SK-N-SH (cell line): ENCODE results near the gene SEC62. TPM values are rescaled to one million over a fixed set of nuclear protein-coding genes. Genes with fewer than 3 reads are reported as not detected.

Experiments used
- CTCF ChIA-PET: fragments of 300-600, 350-600 bp; formaldehyde crosslinking; extraction: SDS; loops from one replicate; lab custom pipeline; 2021; lab: Yijun Ruan, JAX
- POLR2A ChIA-PET: fragments of 350-600 bp; sonication (Branson Sonifier 250); formaldehyde crosslinking; extraction: SDS; loops from one replicate; lab custom pipeline; 2020; ENCODE audit warnings: antibody characterized with exemption, inconsistent platforms; lab: Yijun Ruan, JAX
- DNase-seq: peaks from one replicate; pipeline ENCODE4 v3.0.0; 2012
- H2AFZ ChIP-seq: fragments of 200-600 bp; sonication (generic); 2 replicates; pipeline ENCODE4 v1.8.1; 2016; ENCODE audit warnings: antibody characterized with exemption, mild to moderate bottlenecking, low read depth
- H3F3A ChIP-seq: fragments of 200-600 bp; sonication (generic); replicated peaks from 2 replicates; pipeline ENCODE3; 2016; ENCODE audit warnings: antibody characterized with exemption, mild to moderate bottlenecking; ENCODE audit not compliant: insufficient read depth
- H3K27ac ChIP-seq, 2 experiments: fragments of 200-500 bp in 1 of 2; fragments of 200-600 bp in 1 of 2; sonication (Bioruptor generic) in 1 of 2; sonication (generic), shearing (Covaris generic) in 1 of 2; 2 replicates each; pipeline versions ENCODE4 v1.5.1 to v1.6.1; 2014 to 2016; ENCODE audit warnings: low read depth in 2 of 2, inconsistent platforms in 1 of 2, low read length in 1 of 2, mild to moderate bottlenecking in 1 of 2, mixed read lengths in 1 of 2
- H3K27me3 ChIP-seq: fragments of 200-600 bp; sonication (generic), shearing (Covaris generic); 2 replicates; pipeline ENCODE4 v1.6.1; 2016; ENCODE audit warnings: mixed run types; ENCODE audit not compliant: insufficient read depth
- H3K36me3 ChIP-seq, 2 experiments: fragments of 200-500 bp in 1 of 2; fragments of 200-600 bp in 1 of 2; sonication (Bioruptor generic) in 1 of 2; sonication (generic) in 1 of 2; replicated peaks in 1 of 2; 2 replicates each; pipeline versions ENCODE3 to v1.5.1; 2014 to 2016; ENCODE audit warnings: low read length in 1 of 2, mild to moderate bottlenecking in 1 of 2; ENCODE audit not compliant: insufficient read depth in 2 of 2, control insufficient read depth in 1 of 2
- H3K4me1 ChIP-seq, 2 experiments: fragments of 200-500 bp in 1 of 2; fragments of 200-600 bp in 1 of 2; sonication (Bioruptor generic) in 1 of 2; sonication (generic), shearing (Covaris generic) in 1 of 2; 2 replicates each; pipeline versions ENCODE4 v1.5.1 to v1.6.1; 2014 to 2016; ENCODE audit warnings: low read depth in 1 of 2, low read length in 1 of 2, mixed run types in 1 of 2; ENCODE audit not compliant: insufficient read depth in 2 of 2, control insufficient read depth in 1 of 2
- H3K4me2 ChIP-seq: fragments of 200-600 bp; sonication (generic), shearing (Covaris generic); 2 replicates; pipeline ENCODE4 v1.6.1; 2017; ENCODE audit warnings: mixed run types
- H3K4me3 ChIP-seq, 2 experiments: fragments of 200-500 bp in 1 of 2; fragments of 200-600 bp in 1 of 2; sonication (Bioruptor generic) in 1 of 2; sonication (generic), shearing (Covaris generic) in 1 of 2; 2 replicates each; pipeline versions ENCODE4 v1.5.1 to v1.8.1; 2014 to 2016; ENCODE audit warnings: low read depth in 2 of 2, inconsistent platforms in 1 of 2, low read length in 1 of 2, mild to moderate bottlenecking in 1 of 2, mixed read lengths in 1 of 2, moderate library complexity in 1 of 2
- H3K79me2 ChIP-seq: fragments of 200-600 bp; sonication (generic); 2 replicates; pipeline ENCODE4 v1.8.1; 2017; ENCODE audit warnings: mild to moderate bottlenecking; ENCODE audit not compliant: insufficient read depth
- H3K9ac ChIP-seq: fragments of 200-600 bp; sonication (generic); 2 replicates; pipeline ENCODE4 v1.6.1; 2017; ENCODE audit warnings: mixed run types
- H3K9me2 ChIP-seq: fragments of 200-600 bp; sonication (generic); 2 replicates; pipeline ENCODE4 v1.6.1; 2017; ENCODE audit warnings: mixed run types
- H3K9me3 ChIP-seq: fragments of 200-600 bp; sonication (generic); 2 replicates; pipeline ENCODE4 v1.6.1; 2017; ENCODE audit warnings: mixed run types, mild to moderate bottlenecking, moderate library complexity
- H4K20me1 ChIP-seq: fragments of 200-600 bp; sonication (generic); 2 replicates; pipeline ENCODE4 v1.6.1; 2017; ENCODE audit warnings: mild to moderate bottlenecking, mixed run types; ENCODE audit not compliant: insufficient read depth
- CHD2 ChIP-seq: fragments of 150-350 bp; IDR thresholded peaks from 2 replicates; pipeline ENCODE4 v1.6.1; 2018; ENCODE audit warnings: low read length; ENCODE audit not compliant: partially characterized antibody
- CTCF ChIP-seq: fragments of 200-600 bp; sonication (generic); IDR thresholded peaks from 2 replicates; pipeline ENCODE4 v1.6.1; 2017; ENCODE audit warnings: antibody characterized with exemption, mild to moderate bottlenecking, moderate library complexity
- EP300 ChIP-seq, 2 experiments: IDR thresholded peaks; 2 replicates each; pipeline versions ENCODE4 v1.4.0 to v1.6.1; 2012; ENCODE audit warnings: borderline replicate concordance in 1 of 2, low read depth in 1 of 2, low read length in 1 of 2
- FOSL2 ChIP-seq: IDR thresholded peaks from 2 replicates; pipeline ENCODE4 v1.4.0; 2012; ENCODE audit warnings: low read depth, mild to moderate bottlenecking, moderate library complexity, borderline replicate concordance
- FOXJ3 ChIP-seq: sonication (generic); formaldehyde crosslinking; IDR thresholded peaks from 2 replicates; pipeline ENCODE4 v1.5.1; 2020; ENCODE audit warnings: mild to moderate bottlenecking, missing genetic modification reagents
- JUND ChIP-seq: IDR thresholded peaks from 2 replicates; pipeline ENCODE4 v1.4.0; 2012
- NFIC ChIP-seq: IDR thresholded peaks from 2 replicates; pipeline ENCODE4 v1.4.0; 2012; ENCODE audit warnings: borderline replicate concordance
- PBX3 ChIP-seq: IDR thresholded peaks from 2 replicates; pipeline ENCODE4; 2012
- REST ChIP-seq: IDR thresholded peaks from 2 replicates; pipeline ENCODE4 v1.6.1; 2012; ENCODE audit warnings: mild to moderate bottlenecking, low read depth, low read length, moderate library complexity
- TCF12 ChIP-seq: IDR thresholded peaks from 2 replicates; pipeline ENCODE4 v1.4.0; 2012
- TEAD4 ChIP-seq: IDR thresholded peaks from 2 replicates; pipeline ENCODE4 v1.4.0; 2012; ENCODE audit warnings: mild to moderate bottlenecking, borderline replicate concordance; ENCODE audit not compliant: insufficient read depth
- USF1 ChIP-seq: IDR thresholded peaks from 2 replicates; pipeline ENCODE4 v1.4.0; 2012; ENCODE audit warnings: low read depth, borderline replicate concordance
- ZBTB33 ChIP-seq: IDR thresholded peaks from 2 replicates; pipeline ENCODE4 v1.4.0; 2012; ENCODE audit warnings: low read depth, borderline replicate concordance
- WGBS: methylation state at CpG from one replicate; pipeline ENCODE4 v1.1.6; 2017; ENCODE audit warnings: low lambda C conversion rate; 5-methylcytosine and 5-hydroxymethylcytosine counted together
- polyA plus RNA-seq, 3 experiments: library from polyadenylated mRNA; depleted of rRNA; stranded (reverse); fragments of >200 nt; gene quantifications; 2 replicates each; pipeline ENCODE4 v1.2.3, GENCODE V29; 2012

The SEC62 gene
- polyA plus RNA-seq, 1 of the 3 experiments (the other 2 are of a cell fraction) = 15.0 TPM

GRCh38 chr3:169940470-169941181, 26.0 kb upstream of the SEC62 start:
- Histone ChIP-seq H3K9me3 (no peaks in the 10 kb centered on the region), H2AFZ (no peak overlapping the region), H3K27me3 (no peaks in the 10 kb centered on the region), H3K4me2 (no peak overlapping the region), H3K27ac (no peak overlapping the region), H3K36me3 (peaks cover 0 to 4% of the 10 kb centered on the region in 2 experiments), H3K4me3 (no peak overlapping the region), H3K79me2 (no peaks in the 10 kb centered on the region), H3K9me2 (no peaks in the 10 kb centered on the region), H3F3A (no peaks in the 10 kb centered on the region), H3K9ac (no peak overlapping the region), H3K4me1 (no peaks in the 10 kb centered on the region), H4K20me1 (no peaks in the 10 kb centered on the region)
- DNase-seq = no peak
- TF ChIP-seq CTCF (no peak), TEAD4 (no peak), REST (no peak), TCF12 (no peak), NFIC (no peak)
- POLR2A ChIA-PET = no interaction called here
- CTCF ChIA-PET = no interaction called here
- WGBS = 48% methylated on average over 6 of the region's 6 CpGs

GRCh38 chr3:169945313-169945712, 21.3 kb upstream of the SEC62 start:
- TF ChIP-seq ZBTB33 = no peak
- TF ChIP-seq PBX3 = no peak
- TF ChIP-seq JUND = no peak
- TF ChIP-seq TEAD4 = no peak
- TF ChIP-seq FOXJ3 (CRISPR knock-in tag) = no peak
- no peak for TF ChIP-seq FOSL2
- no peak for TF ChIP-seq USF1
- TF ChIP-seq CHD2 = no peak
- no peak for TF ChIP-seq EP300 (IDR thresholded peaks at IDR 0.05; ENCODE audit: borderline replicate concordance in 1 of 2, low read depth in 1 of 2, low read length in 1 of 2)
- Histone ChIP-seq H3K36me3 (peaks cover 0 to 4% of the 10 kb centered on the region in 2 experiments), H3K27ac (no peak overlapping the region), H2AFZ (no peak overlapping the region), H3K4me2 (no peak overlapping the region), H3K9me2 (no peaks in the 10 kb centered on the region), H3K4me3 (no peak overlapping the region), H3K9me3 (no peaks in the 10 kb centered on the region), H3K9ac (no peak overlapping the region), H3K4me1 (no peaks in the 10 kb centered on the region), H4K20me1 (no peaks in the 10 kb centered on the region), H3K27me3 (peaks cover 4% of the 10 kb centered on the region; the same call in 1 of the 2 replicates), H3K79me2 (no peaks in the 10 kb centered on the region), H3F3A (no peaks in the 10 kb centered on the region)
- 60% methylated on average over 7 of the region's 7 CpGs for WGBS
- ChIA-PET CTCF (no interaction called here), POLR2A (no interaction called here)
- no peak for DNase-seq
